NCI-H345 (cell line): ENCODE data around the gene QKI.
"Not testable (repeated sequence)": the region's sequence is repeated elsewhere in the genome, so short reads cannot be mapped to it uniquely, and the experiment has no call there.

ENCODE experiments used
- DNase-seq: peaks from one replicate; lab custom pipeline; 2025; lab: John Stamatoyannopoulos, UW

Gene QKI

DNA sequence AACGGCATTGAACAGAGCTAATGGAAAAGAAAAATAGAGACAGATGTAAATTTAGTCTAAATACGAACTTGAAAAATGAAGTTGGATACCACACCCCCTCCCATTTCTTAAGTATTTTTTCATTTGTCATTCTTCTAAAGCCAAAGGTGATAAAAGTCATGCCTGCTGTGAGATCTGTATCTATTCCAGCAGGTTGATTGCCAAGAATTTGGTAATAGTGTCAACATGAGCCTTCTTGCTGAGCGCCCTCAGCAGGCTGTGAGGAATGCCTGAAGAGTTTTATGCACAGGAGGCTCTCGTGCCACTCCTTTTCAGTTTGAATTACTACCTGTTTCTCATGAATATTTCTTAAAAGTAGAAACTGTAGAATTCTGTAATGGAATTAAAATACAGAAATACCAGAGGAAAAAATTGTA lies 165.4 kb downstream of the QKI start:
- no peak for DNase-seq

DNA sequence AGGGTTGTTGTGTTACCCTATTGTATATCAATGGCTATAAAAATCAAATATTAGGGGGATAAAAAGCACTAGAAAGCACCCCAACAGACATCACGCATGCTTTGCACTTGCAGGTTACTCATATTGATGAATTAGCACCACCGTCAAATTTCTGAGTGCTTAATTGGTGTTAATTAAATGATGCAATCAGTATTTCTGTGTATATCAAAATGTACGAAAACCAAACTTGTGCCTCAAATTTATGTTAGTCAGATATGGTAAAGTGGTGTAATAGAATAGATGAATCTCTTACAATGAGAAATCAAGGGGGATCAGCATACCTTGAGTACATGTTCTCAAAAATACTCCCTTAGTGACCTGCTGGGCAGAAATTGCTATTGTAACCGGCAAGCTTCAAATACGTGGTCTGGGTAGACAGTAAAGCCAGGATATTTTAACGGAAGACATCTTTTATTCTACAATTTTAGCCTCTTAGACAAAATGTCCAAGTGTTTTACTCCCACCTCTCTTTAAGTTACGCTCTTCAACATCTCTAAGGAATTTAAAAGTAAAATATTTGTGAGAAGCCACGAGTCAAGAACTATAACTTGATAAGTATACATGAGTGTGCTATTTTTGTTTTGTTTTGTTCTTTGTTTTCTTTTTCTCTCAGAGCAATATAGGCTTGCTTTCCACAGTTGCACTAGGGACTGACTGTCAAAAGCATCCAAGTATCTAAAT lies 166.0 kb downstream of the QKI start:
- DNase-seq = no peak

DNA sequence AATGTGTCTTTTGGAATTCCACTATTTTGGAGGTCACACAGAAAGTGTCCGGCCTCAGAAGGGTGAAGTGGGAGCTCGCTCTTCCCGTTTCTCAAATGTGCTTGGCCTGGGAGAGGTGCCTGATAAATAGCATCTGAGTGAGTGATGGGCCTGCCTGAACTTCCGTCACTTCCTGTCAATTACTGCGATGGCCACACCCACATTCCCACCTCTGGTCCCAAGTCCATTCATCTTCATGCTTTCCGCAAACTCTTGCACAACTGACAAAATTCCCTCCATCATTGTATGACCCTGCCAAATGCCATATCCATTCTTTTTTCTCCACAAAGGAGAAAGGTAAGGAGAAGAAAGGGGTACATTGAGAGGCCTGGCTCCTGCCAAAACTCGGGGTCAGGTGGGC lies 169.0 kb downstream of the QKI start:
- DNase-seq = no peak

DNA sequence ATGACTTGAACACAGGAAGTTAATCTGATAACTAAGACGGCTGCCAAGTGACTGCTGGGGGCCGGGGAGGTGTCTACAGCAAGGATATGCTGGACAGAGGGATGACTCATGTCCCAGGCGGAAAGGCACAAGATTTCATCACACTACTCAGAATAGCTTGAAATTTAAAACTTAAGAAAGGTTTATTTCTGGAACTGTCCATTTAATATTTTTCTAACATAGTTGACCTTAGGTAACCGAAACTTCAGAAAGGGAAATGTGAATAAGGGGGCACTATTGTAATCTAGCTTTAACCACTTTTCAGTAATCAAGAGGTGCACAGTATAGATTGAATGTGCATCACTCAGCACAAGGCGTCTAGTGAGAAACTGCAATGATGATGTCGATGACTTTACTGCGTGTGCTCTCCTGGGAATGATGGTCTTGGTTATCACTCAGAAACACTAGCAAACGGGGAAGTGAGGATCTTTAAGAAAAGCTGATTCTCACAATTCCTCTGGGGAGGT lies 171.5 kb downstream of the QKI start:
- DNase-seq = no peak

DNA sequence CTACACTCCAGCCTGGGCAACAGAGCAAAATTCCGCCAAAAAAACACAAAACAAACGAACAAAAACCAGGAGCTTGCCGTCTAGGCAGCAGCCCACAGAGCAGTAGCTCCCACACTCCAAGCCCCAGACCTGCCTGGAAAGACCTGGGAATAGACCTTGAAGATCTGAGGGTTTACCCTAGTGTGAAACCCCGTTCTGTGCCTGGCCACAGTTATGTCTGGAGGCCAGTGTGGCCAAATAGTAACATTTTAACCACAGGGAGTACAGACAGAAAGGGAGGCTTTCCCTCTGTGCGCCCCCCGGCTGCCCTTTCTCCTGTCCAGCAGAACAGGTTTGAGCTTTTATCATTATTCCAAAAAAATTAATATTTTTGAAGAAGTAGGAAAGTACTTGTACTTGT lies 172.4 kb downstream of the QKI start:
- no peak for DNase-seq

DNA sequence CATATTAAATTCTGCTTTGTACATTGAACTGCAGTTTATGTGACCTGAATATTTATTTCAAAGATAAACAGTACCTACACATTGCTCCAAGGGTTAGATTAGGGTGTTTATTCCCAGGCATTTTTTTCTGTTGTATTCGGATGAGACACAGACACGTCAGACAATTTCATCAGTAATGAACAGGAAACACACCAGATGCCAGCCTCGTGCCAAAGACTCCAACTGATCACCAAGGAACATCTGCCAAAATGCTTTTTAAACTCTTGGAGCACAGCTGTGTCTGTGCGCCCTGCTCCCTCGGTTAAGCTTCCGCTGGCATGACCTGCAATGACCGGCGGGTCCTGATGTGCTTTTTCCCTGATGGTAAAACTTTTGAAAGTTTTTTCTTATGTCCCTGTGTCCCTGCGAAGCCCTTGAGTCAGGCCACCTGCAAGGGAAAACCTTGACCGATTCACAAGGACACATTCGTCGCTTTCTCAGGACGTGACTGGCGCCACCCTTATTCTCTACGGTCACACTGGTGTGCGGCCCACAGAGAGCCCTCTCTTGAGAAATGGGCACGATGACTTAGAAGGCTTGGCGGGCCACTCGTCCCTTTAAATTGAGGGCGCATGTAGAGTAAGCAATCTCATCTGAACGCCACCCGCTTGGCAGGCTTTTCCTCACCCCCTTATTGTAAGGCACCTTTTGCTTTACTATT lies 173.9 kb downstream of the QKI start:
- DNase-seq = no peak

DNA sequence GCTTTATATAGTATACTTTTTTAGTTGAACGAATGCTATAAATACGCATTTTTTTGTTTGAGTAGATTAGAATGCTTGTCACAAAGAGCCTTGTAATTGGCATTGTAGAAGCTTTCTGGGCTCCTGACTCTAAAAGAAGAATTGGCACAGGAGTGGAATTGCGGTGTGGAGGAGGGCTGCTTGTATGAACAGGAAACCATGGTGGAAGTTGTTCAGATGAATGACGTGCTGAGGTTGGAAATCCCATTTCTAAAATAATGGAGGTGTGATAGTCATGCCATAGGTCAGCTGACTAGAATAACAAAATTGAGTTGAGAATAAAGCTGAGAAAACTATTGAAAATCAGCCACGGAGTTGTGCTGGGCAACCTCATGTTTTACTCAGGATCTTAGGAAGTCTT lies 174.9 kb downstream of the QKI start:
- DNase-seq = no peak

DNA sequence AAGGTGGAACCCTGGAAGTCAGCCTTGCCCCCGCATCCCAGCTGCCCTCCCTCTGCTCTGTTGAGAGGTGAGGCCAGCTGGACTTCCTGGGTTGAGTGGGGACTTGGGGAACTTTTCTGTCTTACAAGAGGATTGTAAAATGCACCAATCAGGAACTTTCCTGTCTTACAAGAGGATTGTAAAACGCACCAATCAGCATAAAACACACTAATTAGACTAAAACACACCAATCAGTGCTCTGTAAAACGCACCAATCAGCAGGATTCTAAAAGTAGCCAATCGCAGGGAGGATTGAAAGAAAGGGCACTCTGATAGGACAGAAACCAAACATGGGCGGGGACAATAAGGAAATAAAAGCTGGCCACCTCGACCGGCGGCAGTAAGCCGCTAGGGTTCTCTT lies 175.6 kb downstream of the QKI start:
- not testable (repeated sequence) for DNase-seq

DNA sequence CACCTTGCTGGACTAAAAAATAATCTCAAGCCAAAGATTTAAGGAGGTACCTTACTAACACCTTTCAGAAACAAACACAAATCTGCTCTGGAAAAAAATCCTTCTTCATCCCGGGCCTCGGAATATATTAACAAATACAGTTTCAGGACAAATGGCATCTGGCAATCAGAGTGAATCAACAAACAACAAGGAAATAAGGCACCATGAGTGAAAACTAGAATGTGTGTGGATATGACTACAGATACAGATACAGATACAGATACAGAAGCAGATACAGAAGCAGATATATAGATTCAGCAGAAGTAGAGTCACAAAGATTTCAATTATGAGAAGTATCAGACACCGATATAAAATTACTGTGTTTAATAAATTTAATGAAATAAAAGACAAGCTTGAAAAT lies 178.4 kb downstream of the QKI start:
- no peak for DNase-seq

DNA sequence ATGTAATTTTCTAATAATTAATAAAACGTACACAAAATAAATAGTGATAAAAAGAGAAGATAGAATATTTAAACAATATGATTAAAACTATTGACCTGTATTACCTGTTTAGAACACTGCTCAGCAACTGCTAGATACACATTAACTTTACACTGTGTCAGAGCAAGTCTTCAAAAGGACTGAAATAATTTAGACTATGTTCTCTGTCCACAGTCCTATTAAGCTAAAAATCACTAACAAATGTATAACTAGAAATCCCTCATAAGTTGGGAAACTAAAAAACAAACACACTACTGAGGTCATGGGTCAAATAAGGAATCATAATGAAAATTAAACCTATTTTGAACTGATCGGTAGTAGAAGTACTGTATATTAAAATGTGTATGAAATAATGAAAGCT lies 181.7 kb downstream of the QKI start:
- DNase-seq = no peak

DNA sequence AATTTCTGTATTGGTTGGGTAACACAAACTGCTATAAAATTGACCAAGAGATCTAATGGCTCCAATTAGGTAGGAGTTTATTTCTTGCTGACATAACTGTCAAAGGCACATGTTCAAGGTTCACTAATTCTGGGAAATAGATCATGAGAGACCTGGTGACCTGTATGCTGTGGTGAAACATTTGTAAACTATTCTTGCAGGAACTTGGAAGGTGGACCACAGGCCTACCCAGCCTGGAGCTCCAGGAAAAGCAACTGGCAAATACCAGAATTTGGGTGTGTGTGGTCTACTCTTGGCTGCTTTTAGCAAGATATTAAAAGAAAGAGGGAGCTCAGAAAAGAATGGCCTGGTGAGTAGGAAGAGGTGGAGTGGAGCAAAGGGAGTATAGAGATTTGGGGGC lies 184.6 kb downstream of the QKI start:
- DNase-seq = no peak

DNA sequence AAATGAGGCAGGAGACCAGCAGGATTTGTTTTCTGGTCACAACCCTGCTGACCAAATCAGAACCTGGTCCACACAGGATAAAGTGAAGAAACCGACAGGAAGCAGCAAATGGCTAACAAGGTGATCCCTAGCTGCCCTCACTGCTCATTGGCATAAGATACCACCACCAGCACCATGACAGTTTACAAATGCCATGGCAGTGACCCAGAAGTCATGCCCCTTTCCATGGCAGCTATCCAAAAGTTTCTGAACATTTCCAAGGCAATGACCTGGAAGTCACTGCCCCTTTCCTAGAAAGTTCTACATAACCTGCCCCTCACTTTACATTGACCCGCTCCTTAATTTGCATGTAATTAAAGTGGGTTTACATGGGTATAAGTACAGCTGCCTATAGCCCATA lies 185.2 kb downstream of the QKI start:
- no peak for DNase-seq

DNA sequence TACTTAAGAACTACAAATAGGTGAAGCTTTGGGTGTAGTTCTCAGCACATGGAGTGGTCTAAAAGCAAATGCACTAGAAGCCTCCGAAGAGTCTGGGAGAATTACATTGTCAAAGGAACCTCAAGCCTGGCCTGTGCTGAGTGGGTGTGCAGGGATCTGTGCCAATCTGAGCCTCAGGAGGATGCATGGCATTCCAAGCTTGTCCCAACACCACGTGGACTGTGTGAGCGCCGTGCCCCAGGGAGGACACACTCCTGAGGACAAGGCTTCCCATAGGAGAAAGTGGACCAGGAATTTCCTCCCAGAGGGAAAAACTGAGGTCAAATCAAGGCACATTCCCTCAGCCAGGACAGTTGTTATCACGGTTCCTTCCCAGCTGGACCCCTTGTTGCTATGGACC lies 185.8 kb downstream of the QKI start:
- DNase-seq = no peak

DNA sequence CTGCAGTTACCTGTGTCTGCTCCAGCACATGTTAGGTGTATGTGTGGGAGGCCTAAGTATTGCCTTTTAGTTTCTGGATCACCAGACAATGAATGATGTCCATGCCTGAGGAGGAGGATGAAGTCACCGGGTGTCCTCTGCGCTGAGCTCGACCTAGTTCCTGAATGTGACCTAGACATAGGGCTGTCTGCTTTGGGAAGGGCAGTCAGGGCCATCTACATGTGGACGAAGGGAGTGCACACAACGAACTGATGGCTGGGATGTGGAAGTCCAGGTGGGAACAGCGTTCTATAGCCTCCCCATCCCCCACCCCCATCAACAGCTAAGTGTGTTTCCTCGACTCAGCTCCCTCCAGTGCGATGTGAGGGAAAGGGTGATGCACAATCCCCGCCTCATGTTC lies 186.3 kb downstream of the QKI start:
- no peak for DNase-seq

DNA sequence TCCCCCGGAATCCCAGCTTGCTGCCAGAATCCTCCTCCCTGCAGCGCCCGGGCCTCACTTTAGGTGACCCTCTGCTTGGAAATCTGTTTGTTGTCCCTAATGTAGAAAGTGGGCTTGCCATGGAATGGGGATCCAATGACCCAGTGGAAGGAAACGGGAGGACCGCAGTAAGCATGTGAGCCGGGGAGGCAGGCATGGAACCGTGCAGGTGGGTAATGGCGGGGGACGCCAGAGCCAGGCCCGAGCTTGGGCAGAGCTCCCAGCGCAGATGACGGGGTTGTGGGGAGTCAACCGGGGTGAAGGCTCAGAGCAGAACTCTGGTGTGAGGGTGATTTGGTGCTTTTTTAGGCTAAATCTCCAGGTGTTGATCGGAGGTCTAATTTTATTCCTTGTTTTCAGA lies 188.3 kb downstream of the QKI start:
- DNase-seq = no peak

DNA sequence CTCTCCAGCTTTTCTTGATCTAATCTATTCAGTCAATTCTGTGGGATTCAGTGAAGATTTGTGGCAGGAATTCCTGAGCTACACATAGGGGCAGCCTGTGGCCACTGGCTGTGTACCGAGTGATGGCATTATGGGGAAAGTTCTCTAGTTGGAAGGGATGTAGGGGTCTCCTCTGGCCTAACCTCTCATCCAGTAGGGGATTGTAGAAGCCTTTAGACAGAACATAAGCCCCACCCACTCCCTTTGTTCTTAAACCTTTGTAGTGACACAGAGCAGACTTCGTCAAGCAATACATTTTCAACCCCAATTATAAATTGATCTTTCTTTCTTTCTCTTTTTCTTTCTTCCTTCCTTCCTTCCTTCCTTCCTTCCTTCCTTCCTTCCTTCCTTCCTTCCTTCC lies 188.9 kb downstream of the QKI start:
- DNase-seq = no peak

DNA sequence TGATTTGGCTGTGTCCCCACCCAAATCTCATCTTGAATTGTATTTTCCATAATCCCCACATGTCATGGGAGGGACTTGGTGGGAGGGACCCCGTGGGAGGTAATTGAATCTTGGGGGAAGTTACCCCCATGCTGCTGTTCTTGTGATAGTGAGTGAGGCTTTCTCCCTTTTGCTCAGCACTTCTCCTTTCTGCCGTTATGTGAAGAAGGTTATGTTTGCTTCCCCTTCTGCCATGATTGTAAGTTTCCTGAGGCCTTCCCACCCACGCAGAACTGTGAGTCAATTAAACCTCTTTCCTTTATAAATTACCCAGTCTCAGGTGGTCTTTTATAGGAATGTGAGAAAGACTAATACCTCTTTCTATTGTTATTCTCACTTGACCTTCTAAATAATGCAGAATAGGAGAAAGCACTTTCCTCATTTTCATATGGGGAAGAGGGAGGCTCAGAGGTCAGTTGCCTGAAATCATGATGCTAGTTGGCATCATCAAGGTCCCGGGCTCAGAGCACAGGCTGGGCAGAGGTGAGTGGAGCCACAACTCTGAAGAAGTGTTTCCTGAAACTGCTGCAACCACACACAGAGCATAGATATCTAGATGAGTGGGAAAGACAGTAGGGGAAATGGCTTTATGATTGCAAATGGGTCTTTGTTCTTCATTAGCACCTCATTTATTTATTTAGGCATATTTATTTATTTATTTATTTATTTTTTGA lies 191.0 kb downstream of the QKI start:
- no peak for DNase-seq

DNA sequence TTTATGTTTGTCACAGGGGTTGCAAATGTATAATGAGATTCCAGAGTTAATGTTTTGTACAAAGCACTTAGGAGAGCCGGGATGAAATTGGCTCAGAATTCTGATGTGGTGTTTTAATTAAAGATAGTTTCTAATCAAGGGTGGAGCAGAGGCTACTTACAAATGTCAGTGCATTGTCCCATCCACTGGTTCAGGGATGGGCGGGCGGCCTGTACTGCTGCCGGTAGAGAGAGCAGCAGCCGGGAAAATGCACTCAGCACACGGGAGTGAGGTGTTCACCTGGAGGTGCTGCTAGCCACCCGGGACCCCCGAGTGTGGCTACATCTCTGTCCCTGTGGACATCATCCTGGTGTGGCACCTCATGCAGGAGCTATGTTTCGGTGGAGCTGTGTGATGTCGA lies 193.3 kb downstream of the QKI start:
- no peak for DNase-seq

DNA sequence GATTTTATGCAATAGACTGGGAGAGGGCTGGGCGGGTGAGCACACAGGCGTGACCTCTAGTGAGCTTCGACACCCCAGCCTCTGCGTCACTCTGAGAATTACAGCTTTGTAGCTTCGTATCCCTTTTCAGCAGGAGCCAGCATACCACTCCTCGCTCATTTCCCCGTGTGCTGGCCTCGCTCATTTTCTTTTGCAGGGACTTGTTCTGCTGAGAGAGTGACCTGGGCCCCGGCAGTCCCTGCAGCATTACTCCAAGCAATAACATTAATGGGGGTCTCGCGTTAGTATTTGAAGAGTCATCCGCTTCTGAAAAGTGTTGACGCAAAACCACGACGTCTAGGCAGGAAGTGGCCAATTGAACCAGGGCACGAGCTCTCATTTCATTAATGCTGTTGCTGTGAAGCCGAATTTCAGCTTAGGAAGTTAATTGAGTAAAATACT lies 193.7 kb downstream of the QKI start:
- DNase-seq = no peak

DNA sequence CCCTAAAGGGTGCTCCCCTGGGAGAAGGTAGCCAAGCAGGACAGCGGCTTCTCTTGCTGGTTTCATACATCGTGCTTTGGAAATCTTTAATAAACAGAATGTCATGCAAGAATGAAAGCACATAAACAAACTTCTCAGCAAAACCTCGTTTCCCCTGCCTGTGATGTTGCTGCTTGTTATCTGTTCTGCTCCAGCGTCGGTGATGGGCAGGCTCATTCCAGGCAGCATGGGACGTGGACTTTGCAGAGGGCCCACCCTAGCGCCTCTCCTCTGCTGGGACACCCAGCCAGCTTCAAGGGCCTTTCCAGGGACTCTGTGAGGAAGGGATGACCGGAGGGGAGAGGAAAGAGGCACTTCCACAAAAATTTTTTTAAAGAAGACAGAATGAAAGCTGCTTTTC lies 197.7 kb downstream of the QKI start:
- DNase-seq = no peak

DNA sequence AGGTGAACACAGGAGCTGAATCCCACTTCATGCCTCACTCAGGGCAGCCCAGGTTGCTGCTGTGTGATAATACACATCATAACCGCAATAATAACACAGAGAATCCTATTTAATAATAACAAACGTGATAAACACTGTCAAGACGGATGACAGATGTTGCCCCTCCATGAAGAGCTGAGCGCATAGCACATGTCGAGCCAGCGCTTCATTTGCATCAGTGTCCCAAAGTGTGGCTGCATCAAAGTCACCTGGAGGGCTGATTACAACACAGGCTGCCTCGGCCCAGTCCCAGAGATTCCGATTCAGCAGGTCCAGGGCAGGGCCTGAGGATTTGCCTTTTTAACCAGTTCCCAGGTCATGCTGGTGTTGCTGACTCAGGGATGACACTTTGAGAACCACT lies 198.5 kb downstream of the QKI start:
- DNase-seq = no peak

DNA sequence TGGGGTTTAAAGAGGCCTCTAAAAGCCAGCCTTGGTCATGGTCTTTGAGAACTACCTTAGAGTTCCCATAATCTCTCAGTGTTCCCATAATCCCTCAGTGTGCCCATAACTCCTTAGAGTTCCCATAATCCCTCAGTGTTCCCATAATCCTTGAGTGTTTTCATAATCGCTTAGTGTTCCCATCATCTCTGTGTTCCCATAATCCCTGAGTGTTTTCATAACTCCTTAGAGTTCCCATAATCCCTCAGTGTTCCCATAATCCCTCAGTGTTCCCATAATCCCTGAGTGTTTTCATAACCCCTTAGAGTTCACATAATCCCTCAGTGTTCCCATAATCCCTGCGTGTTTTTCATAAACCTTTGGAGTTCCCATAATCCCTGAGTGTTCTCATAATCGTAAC lies 199.2 kb downstream of the QKI start:
- DNase-seq = no peak

DNA sequence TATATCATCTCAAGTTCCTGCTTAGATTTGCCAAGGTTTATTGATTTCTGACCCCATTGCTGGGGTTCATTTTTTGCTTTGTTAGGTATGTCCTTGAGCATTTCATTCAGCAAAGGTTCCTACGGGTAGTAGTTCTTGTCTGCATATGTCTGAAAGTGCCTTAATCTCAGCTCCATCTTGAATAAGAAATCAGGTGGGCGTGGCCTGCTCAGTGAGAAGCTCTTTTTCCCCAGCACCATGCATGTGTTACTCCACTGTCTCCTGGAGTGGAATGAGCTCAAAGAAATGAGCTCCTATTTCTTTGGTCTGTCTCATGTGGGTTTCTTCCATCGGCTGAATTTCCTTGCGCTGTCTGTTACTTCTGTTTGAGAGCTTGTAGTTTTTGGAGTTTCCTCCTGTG lies 201.9 kb downstream of the QKI start:
- DNase-seq = no peak
